HG02759 (cell line): ENCODE data around the gene EP300.
A peak's percentile ranks its signal among the peaks of the same experiment; 100 is the strongest.
"Not testable (repeated sequence)": the region's sequence is repeated elsewhere in the genome, so short reads cannot be mapped to it uniquely, and the experiment has no call there.

ENCODE experiments used
- ATAC-seq: cut with Tn5 transposase; IDR thresholded peaks from one replicate; pipeline ENCODE4 v1.9.1; 2021; ENCODE audit warnings: mild to moderate bottlenecking, moderate library complexity; ENCODE audit not compliant: unreplicated experiment

EP300 gene

DNA sequence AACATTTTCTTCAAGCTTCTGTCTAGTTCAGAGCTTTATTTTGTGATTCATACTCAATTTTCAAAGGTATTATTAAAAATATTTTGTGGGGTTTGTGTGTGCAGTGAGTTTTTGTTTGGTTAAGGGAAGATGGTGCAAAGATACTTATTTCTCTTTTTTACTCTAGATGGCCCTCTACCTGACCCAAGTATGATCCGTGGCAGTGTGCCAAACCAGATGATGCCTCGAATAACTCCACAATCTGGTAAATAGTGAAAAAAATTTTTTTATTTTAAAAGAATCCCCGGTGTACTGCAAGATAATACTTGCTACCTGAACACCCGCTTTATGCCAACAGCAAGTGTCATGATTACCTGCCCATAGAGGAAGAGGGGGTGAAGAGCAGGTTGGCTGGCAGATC, 54.2 kb downstream of the EP300 start:
- ATAC-seq, result no peak

DNA sequence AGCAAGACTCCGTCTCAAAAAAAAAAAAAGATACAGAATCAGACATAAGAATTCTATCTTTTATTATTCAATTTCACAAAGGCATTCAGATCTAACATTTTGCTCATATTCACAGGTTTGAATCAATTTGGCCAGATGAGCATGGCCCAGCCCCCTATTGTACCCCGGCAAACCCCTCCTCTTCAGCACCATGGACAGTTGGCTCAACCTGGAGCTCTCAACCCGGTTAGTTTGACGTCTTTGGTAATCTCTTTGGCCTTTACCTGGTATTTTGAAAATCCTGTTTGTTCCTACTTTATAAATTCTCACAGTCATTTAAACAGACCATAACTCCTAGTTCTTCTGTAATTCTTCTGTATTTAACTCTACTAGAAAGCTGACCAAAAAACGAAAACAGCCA, 55.3 kb downstream of the EP300 start:
- ATAC-seq, result no peak

DNA sequence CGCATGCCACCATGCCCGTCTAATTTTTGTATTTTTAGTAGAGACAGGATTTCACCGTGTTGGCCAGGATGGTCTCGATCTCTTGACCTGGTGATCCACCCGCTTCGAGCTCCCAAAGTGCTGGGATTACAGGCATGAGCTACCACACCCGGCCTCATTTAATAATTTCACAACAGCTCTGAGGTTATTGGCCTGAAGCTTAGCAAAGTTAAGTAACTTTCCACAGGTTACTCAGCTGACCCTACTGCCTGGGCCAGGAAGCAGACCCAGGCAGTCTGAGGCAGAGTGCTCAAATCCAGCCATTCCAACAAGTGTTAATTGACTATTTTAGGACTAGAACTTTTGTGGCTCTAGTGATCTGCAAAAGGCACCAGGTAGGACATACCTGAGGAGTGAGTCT, 60.5 kb downstream of the EP300 start:
- no peak for ATAC-seq

DNA sequence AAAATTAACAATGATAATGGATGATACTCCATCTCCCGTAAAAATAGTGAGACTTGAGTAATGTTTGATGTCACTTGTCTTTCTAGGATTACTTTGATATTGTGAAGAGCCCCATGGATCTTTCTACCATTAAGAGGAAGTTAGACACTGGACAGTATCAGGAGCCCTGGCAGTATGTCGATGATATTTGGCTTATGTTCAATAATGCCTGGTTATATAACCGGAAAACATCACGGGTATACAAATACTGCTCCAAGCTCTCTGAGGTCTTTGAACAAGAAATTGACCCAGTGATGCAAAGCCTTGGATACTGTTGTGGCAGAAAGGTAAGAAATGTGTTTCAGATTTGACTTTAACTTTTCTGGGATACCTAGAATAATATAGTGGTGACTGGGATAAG, 64.7 kb downstream of the EP300 start:
- ATAC-seq, result no peak

DNA sequence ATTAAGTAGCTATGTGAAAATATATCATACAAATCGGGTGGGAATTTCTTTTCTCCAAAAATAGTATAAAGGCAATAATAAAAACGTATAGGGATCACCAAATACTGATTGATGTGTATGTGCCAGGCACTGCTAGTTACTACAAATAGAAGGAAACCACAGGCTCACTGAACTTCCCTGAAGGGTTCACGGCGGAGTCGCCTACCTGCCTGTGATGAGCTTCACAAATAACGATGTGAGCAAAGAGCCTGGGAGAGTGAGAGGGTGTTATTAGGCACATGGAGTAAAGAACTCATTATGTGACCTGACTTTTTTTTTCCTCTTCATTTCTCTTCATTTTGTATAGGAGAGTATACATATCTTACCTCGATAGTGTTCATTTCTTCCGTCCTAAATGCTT, 76.8 kb downstream of the EP300 start:
- ATAC-seq, result no peak

DNA sequence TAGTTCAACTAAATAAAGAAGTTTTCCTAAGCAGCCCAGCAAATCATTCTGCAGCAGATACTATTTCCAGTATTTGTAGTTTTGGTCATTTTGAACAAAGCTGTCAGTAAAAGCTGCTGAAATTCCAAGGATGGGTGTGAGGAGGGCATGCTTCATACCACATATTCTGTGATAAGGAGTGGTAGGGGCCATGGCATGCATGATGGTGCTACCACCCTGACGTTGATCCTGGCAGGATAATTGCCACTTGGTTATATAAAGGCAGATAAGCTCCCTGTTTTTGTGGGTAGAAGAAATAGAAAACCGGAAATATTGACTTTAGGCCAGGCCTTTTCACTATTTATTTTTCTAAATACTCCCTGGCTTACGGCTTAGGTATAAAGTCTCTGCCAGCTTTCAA, 79.6 kb downstream of the EP300 start:
- ATAC-seq, result no peak

DNA sequence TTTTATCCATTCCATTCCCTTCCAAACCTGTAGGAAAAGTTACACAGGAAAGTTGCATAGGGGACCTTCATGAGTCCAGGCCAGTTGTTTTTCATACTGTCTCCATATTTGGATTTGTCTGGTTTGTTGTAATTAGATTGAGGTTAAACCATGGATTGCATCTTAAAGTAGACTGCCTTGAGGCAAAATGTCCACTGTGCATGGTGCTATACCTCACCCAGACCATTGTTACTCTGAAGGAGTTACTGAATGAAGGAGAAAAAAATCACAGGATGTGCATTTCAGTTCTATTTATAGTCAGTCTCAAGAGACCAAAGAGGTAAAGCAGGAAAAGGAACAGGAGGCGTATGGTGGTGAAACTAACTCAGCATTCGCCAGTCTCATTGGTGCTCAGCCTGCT, 83.2 kb downstream of the EP300 start:
- ATAC-seq, result no peak

DNA sequence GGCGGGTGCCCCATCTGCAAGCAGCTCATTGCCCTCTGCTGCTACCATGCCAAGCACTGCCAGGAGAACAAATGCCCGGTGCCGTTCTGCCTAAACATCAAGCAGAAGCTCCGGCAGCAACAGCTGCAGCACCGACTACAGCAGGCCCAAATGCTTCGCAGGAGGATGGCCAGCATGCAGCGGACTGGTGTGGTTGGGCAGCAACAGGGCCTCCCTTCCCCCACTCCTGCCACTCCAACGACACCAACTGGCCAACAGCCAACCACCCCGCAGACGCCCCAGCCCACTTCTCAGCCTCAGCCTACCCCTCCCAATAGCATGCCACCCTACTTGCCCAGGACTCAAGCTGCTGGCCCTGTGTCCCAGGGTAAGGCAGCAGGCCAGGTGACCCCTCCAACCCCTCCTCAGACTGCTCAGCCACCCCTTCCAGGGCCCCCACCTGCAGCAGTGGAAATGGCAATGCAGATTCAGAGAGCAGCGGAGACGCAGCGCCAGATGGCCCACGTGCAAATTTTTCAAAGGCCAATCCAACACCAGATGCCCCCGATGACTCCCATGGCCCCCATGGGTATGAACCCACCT, 84.7 kb downstream of the EP300 start:
- ATAC-seq, result no peak

DNA sequence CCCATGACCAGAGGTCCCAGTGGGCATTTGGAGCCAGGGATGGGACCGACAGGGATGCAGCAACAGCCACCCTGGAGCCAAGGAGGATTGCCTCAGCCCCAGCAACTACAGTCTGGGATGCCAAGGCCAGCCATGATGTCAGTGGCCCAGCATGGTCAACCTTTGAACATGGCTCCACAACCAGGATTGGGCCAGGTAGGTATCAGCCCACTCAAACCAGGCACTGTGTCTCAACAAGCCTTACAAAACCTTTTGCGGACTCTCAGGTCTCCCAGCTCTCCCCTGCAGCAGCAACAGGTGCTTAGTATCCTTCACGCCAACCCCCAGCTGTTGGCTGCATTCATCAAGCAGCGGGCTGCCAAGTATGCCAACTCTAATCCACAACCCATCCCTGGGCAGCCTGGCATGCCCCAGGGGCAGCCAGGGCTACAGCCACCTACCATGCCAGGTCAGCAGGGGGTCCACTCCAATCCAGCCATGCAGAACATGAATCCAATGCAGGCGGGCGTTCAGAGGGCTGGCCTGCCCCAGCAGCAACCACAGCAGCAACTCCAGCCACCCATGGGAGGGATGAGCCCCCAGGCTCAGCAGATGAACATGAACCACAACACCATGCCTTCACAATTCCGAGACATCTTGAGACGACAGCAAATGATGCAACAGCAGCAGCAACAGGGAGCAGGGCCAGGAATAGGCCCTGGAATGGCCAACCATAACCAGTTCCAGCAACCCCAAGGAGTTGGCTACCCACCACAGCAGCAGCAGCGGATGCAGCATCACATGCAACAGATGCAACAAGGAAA, 85.4 kb downstream of the EP300 start:
- ATAC-seq, result no peak

DNA sequence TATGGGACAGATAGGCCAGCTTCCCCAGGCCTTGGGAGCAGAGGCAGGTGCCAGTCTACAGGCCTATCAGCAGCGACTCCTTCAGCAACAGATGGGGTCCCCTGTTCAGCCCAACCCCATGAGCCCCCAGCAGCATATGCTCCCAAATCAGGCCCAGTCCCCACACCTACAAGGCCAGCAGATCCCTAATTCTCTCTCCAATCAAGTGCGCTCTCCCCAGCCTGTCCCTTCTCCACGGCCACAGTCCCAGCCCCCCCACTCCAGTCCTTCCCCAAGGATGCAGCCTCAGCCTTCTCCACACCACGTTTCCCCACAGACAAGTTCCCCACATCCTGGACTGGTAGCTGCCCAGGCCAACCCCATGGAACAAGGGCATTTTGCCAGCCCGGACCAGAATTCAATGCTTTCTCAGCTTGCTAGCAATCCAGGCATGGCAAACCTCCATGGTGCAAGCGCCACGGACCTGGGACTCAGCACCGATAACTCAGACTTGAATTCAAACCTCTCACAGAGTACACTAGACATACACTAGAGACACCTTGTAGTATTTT, 86.1 kb downstream of the EP300 start:
- ATAC-seq, result no peak

DNA sequence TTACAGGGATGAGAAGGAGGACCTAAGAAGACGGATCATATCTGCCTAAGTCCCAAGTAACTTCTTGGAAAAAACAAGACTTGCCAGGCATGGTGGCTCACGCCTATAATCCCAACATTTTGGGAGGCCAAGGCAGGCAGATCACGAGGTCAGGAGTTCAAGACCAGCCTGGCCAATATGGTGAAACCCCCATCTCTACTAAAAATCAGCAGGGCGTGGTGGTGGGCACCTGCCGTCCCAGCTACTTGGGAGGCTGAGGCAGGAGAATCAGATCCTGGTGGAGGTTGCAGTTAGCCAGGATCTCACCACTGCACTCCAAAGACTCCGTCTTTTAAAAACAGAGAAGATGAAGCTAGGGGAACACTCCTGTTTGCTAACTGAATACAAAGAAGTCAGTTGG, 88.0 kb downstream of the EP300 start:
- not testable (repeated sequence) for ATAC-seq

DNA sequence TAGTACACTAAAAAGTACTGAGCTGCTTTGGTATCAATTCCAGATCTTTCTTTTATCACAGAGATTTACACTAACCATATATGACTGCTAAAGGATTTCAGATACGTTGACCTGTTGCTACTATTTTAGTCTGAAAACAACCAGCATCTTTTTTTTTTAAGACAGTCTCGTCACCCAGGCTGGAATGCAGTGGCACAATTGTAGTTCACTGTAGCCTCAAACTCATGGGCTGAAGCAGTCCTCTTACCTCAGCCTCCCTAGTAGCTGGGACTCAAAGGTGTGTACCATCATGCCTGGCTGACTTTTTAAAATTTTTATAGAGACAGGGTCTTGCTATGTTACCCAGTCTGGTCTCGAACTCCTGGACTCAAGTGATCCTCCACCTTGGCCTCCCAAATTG, 88.5 kb downstream of the EP300 start:
- no peak for ATAC-seq

DNA sequence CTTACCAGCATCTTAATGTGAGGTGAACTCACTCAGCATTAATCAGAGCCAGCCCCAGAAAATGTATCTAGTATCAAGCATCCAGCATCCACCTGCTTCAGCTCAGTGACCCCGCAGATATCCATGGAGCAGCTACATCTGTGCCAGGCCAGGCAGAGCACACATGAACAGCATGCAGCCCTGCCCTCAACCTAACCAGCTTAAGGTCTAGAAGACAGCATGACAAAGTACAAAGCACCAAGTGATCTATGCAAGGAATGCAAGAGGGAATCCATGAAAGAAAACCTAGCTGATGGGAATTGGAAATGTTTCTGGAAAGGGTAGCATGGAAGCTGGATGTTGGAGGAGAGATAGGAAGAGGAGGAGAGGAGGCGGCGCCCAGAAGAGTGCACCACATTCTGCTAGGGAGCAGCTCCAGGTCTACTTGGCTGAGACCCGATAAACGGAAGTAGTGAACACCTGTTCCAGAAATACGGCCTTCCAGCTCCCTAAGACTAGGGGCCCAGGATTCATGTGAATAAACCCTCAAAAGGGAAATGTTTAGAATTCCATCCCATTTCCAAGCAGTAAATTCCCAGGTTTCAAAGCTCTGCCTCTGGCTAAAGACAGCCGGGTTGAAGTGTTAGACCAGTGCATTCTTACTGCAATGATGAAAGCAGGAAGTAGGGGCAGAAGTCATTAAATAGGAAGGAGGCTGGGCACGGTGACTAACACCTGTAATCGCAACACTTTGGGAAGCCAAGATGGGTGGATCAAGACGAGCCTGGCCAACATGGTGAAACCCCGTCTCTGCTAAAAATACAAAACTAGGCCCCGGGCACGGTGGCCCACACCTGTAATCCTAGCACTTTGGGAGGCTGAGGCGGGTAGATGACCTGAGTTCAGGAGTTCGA, 89.2 kb downstream of the EP300 start:
- ATAC-seq, result no peak

DNA sequence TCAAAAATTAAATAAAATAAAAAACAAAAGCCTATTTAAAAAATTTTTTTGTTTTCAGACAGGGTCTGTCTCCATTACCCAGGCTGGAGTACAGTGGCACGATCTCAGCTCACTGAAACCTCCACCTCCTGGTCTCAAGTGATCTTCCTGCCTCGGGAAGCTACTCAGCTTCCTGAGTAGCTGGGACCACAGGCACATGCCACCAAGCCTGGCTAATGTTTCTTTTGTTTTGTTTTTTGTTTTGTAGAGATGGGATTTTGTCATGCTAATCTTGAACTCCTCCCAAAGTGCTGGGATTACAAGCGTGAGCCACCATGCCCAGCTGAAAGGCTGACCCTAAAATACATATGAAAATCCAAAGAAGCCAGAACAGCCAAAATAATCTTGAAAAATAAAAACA, 92.3 kb downstream of the EP300 start:
- ATAC-seq, result no peak

DNA sequence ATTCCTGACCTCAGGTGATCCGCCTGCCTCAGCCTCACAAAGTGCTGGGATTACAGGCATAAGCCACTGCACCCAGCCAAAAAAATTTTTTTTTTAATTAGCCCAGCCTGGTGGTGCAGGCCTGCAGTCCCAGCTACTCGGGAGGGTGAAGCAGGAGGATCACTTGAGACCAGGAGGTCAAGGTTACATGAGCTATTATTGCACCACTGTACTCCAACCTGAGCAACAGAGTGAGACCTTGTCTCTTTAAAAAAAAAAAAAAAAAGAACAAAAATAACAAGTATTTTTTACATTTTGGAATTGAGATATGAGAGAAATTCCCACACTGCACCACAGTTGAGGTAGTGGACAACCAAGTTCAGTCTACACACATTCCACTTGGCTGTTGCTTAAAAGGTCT, 99.1 kb downstream of the EP300 start:
- ATAC-seq, result no peak

DNA sequence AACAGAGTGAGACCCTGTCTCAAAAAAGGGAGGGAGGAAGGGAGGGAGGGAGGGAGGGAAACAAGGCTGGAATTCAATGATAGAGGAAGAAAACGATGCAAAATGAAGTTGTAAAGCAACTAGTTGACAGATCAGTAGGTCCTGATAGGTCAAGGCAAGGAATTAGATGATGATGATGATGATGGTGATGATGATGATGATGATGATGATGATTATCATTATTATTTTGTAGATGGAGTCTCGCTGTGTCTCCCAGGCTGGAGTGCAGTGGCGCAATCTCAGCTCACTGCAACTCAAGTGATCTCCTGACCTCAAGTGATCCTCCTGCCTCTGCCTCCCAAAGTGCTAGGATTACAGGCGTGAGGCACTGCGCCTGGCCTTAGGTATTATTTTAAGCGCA, 101.4 kb downstream of the EP300 start:
- no peak for ATAC-seq

DNA sequence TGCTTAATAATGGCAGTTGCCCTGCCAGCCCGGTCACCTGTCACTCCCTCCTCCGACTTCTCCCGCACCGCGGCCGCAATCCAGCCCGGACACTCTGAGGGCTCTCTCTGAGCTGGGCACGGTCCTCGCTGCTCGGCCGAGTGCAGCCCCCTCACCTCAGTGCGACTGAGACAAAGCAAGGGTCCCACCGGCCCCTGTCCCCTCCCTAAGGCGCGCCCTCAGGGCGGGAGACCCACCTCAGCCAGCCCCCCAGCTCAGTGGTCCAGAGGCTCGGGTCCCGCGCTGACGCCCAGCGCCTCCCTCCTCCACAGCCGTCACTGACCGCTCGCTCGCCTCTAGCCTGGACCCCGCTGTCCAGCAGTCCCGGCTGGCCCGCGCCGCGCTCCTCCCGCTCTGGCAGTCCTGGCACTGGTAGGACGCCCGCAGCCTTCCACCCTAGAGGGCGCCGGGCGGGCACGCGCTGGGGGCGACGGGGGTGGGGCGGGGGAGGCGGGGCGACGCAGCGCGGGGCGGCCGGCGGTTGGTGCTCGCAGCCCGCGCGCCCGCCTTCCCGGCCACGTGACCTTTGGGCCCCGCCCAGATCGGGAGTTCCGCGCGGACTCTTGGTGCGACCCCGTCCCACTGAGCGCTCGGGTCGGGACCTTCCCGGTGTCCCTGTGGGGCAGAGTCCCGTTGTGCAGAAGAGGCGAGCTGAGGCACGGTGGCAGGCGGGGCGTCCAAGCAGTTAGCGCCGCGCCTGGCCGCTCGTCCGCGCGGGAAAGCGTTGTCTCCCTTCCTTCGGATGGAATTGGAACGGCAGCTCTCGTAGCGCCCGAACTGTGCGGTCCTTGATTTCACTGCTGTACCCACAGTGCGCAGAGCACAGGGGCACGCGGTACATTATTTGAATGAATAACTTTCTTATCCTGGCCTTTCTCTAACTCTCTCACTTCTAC, 104.9 kb downstream of the EP300 start:
- peak; percentile 89 for ATAC-seq

DNA sequence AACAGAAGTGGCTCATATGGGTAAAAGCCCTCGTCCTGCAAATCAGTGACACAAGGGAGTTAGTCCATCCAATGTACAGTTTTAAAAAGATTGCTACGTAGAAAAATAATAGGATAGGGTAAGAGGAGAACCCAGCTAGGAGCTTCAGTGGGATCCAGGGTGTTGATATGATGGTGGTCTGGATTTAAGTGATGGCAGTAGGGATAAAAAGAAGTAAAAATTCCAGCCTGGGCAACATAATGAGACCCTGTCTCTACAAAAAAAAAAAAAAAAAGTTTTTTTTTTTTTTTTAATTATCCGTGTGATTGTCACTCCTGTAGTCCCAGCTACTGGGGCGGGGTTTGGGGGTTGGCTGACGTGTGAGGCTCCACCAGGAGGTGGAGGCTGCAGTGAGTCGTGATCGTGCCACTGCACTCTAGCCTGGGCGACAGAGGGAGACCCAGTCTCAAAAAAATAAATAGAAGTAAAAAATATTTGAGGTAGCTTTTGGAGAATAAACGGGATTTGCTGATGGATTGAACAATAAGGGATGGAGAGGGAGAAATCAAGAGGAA, 105.7 kb downstream of the EP300 start:
- ATAC-seq, result no peak

DNA sequence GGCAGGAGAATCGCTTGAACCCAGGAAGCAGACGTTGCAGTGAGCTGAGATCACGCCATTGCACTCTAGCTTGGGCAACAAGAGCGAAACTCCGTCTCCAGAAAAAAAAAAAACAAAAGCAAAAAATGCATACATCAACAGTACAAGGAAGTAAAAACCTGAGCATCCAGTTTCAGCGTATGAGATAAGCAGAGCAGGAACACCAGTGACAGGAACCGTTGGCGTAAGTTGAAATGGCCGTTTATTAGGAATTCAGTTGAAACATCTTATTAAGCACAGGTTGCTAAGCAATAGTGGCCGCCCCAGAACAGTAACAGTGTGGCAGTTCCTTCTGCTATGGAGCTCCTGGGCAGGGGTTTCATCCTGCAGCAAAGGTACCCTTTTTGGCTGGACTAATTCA, 108.7 kb downstream of the EP300 start:
- no peak for ATAC-seq

DNA sequence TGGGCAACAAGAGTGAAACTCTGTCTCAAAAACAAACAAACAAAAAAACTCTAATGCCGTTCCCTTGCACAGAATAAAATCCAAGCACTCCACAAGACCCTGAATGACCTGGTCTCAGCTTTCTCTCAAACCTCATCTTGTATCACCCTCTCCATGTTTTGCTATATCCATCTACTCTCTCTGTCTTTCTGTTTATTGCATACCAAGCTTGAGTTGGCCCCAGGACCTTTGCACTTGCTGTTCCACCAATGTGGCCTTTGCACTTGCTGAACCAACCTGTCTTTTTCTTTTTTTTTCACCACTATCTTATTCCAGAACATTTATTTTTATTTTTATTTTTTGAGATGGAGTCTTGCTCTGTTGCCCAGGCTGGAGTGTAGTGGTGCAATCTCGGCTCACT, 110.7 kb downstream of the EP300 start:
- no peak for ATAC-seq
